Renal pelvis (tissue), 12 donors: ENCODE data around the gene TCHHL1. TPM values are rescaled to one million over a fixed set of nuclear protein-coding genes. Genes with fewer than 3 reads are reported as not detected.

ENCODE experiments used
- DNase-seq: peaks from one replicate; pipeline ENCODE4 v3.0.0-alpha.2; 2013
- long read RNA-seq, 16 experiments: transcript quantifications; one replicate each; lab custom pipeline, GENCODE V29; 2026
- polyA plus RNA-seq, 3 donors: library from polyadenylated mRNA; unstranded; fragments of 120-200 nt; gene quantifications; one replicate each; pipeline ENCODE4 v1.2.1, GENCODE V29; 2013; ENCODE audit not compliant: insufficient read length in 3 of 3

Gene TCHHL1
- not detected for polyA plus RNA-seq
- long read RNA-seq, donor 1, result 0 reads
- long read RNA-seq, donor 2, result 0 reads
- long read RNA-seq, donor 3, result 0 reads
- long read RNA-seq, donor 4, result 0 reads
- long read RNA-seq, donor 5, result 0 reads
- long read RNA-seq, donor 6, result 0 reads
- long read RNA-seq, donor 7, result 0 reads
- long read RNA-seq, donor 8, result 0 reads
- long read RNA-seq, donor 9, result 0 reads
- long read RNA-seq, donor 10, result 0 reads
- long read RNA-seq, donor 11, result 0 reads
- long read RNA-seq, donor 12, result 0 reads
- long read RNA-seq, donor 13, result 0 reads
- long read RNA-seq, donor 14, result 0 reads
- long read RNA-seq, donor 15, result 0 reads
- long read RNA-seq, donor 16, result 0 reads

DNA sequence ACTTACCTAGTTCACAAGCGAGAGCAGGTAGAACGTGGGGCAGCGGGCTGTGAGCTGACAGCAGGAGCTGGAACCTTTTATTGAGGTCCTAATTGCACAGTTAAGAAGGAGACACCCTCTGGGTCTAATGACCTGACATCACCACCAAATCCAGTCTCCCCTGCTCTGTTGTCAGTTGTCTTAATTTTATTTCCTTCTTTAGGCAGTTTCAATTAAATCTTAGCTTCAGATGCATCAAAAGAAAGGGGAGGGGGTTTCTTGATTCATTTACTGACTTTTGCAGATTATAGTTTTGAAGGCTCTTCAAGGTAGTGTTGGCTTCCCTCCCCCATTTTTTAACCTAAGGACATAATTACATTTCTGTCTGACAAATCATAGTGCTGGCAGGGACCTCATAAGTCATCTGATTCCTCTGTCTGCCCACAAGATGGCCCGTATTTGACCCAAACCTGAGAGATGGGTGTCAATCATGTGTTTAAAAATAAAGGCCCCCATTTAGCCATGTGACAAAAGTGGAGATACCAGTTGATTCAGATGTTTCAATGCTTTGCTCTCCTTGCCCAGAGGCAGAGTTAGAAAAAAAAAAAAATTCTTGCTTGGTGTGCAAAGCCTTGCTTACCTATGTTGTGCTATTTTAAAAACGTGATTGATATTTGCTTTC is at the start of gene TCHHL1:
TCHHL1 (minus strand) TSS at position 51 of the 661 bp plus-strand sequence. CDS start 921 bp downstream, outside the sequence.
- no peak for DNase-seq

DNA sequence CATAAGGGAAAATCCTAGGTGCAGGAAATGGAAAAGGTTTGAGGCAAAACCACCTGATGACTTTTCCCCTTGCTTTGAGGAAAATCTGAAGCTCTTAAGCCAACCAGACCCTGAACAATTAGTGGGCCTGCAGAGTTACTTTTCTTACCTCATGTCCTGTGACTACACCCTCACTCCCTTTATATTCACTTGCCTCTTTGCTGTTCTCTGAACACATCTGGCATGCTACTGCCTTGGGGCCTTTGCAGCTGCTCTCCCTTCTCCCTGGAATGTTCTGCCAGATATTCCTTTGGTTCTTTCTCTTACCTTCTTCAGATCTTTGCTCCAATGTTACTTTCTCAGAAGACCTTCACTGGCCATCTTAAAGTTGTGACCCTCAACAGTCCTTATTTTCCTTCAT is 48.4 kb upstream of the TCHHL1 start:
- DNase-seq, result no peak

DNA sequence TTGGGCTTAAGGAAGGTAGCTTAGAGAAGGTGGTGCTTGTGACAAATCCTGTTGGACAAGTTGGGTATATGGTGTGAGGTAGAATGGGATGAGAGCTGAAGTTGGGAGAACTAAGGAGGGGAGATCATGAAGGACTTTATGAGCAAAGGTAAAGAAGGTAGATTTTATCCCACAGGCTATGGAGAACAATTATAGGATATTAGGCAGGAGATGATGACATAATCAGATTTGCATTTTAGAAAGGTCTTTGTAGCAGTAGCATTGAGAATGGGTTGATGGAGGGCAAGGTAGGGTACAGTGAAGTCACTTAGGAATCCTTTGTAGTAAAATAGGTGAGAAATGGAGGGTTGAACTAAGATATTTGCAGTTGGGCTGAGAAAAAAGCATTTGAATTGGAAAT is 41.3 kb upstream of the TCHHL1 start:
- no peak for DNase-seq

DNA sequence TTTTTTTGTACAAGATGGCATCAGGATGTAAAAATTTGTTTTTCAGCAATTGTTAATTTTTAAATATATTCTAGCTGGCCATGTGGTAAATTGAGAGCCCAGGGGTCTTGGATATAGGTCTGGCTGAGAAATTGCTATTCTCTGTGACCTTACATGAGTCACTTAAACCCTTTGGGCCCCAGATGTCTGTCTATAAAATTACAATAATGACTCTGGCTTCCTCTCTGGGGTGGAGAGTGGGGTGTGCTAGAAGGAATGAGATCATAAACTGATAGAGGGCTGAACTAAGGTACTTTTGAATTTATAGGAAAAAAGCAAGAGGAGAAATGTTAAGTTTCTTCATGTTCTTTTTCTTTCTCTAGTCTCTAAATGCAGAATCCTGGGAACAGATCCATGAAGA is 38.8 kb upstream of the TCHHL1 start:
- DNase-seq, result no peak

DNA sequence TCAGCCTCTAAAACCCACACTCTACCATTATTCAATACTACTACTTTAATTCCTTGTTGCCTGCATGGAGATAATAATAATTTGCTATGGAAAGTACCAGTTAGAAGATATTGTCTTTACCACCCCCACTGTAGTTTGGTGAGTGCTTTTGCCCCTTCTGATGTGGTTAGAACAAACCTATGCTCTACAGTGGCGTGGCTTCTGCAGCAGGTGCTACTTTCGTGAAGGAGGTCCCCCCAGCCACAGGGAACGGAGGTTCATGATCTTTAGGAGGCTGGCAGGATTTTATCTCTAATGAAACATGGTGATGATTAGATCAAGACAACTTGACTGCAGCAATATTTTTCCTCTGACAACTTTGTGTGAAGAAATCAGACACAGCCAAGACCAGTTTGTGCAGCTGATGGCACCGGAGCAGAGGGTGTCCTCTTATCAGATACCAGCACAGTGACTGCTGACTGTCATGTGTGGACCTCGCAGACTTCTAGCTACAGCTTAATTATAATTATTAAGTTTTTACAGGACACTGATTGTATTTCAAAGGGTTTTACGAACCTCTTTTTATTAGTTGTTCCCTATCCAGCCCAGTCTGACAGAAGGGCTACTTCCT is 37.1 kb upstream of the TCHHL1 start:
- no peak for DNase-seq

DNA sequence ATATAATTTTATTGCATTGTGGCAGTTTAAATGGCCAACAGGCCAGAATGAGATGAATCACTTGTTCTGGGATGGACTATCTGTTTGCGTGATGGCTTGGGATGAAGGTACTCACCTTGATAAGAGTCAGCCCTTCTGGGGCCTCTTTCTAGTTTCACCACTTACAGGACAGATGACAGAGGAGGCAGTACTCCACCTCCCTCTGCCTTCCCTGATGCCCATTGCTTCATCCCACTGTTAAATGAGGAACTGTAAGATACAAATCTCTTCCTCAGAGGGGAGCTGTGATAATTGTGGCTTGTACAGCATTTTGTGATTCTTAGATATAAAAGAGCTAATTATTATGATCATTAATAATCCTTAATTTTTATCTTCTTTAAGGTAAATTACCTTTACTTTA is 30.1 kb upstream of the TCHHL1 start:
- DNase-seq, result no peak

DNA sequence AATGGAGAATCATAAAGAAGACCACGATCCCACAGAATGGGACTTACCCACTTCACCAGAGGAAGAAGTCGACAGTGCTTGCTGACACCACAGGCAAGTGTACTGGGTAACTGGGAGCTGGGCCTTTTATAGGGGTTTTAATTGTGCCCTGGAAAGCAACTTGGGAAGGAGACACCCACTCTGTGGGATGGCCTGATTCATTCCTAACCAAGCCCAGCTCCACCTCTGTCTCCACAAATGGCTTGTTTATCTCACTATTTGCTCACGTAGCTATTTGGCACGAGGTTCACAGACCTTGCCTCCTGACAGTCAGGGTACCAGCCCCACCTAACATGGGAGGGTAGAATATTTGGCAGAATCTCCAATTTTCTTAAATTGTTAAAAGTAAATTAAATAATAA is 26.5 kb upstream of the TCHHL1 start, which contains the start of gene TCHH:
TCHH (minus strand) TSS at position 101 of the 400 bp plus-strand sequence. CDS start 1,364 bp downstream, outside the sequence.
- DNase-seq, result no peak

DNA sequence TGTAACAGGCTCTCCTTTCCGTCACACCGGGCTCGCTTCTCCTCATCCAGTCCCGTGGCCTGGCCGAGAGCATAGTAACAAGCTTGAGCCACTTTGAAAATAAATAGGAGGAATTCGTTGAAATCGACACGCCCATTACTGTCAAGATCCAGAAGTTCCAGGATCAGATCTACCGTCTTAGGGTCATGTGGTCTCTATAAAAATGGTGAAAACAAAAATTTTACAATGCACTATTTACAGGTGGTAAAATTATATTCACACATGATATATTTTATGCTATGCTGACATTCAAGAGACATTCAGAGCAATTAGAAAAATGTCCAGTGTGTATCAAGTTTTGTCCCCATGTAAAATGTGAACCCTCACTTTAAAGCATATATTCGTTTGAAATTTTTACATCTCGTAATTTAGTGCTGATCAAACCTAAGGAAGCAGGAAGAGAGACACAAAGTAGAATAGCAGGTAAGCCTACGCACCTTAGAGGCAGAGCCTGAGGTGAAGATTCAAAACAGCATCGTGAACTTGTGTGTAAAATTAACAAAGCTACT is 24.1 kb upstream of the TCHHL1 start:
- DNase-seq, result peak; percentile 11

DNA sequence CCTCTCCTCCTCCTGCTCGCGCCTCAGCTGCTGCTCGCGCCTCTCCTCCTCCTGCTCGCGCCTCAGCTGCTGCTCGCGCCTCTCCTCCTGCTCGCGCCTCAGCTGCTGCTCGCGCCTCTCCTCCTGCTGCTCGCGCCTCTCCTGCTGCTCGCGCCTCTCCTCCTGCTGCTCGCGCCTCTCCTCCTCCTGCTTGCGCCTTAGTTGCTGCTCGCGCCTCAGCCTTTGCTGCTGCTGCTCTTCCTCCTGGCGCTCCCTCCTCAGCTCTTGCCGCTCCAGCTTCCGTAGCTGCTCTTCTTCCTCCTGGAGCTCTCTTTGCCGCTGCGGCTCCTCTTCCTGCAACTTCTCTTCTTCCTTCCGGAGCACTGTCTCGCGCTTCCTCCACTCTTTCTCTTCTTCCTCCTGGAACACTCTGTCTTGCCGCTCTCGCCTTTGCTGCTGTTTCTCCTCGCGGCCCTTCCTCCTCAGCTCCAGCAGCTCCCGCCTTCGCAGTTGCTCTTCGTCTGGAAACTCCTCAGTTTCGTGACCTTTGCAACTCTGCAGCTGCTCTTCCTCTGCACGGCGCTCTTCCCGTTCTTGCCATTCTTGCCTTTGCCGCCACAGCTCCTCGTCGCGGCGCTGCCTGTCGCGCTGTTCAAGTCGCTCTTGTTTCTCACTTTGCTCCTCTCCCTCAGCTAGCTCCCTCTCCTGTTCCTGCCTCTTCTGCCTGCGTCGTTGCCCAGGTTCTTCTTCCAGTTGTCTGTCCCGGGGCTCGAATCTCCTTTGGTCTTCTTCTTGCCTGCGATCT is 23.4 kb upstream of the TCHHL1 start:
- DNase-seq, result peak; percentile 20

DNA sequence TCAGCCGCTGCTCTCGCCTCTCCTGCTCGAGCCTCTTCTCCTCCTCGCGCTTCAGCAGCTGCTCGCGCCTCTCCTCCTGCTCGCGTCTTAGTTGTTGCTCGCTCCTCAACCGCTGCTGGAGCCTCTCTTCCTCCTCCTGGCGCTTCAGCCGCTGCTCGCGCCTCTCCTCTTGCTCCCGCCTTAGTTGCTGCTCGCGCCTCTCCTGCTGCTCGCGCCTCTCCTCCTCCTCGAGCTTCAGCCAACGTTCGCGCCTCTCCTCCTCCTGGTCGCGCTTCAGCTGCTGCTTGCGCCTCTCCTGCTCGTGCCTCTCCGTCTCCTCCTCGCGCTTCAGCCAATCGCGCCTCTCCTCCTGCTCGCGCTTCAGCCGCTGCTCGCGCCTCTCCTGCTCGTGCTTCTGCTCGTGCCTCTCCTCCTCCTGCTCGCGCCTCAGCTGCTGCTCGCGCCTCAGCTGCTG is 22.7 kb upstream of the TCHHL1 start:
- peak; percentile 38 for DNase-seq

DNA sequence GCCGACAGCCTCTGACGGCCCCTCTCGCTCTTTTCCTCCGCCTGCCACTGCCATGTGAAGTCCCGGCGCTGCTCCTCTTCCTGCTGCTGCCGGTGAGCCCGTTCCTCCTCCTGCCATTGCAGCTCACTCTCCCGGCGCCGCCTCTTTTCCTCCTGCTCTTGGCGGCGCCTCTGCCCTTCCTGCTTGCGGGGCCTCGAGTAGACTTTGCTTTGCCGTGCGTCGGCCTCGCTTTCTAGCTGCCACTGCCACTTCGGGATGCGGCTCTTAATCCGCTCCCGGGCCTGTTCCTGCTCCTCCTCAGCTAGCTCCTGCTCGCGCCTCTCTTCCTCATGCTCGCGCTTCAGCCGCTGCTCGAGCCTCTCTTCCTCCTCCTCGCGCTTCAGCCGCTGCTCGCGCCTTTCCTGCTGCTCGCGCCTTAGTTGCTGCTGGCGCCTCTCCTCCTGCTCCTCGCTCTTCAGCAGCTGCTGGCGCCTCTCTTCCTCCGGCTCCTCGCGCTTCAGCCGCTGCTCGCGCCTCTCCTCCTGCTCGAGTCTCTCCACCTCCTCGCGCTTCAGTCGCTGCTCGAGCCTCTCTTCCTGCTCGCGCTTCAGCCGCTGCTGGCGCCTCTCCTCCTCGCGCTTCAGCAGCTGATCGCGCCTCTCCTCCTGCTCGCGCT is 22.1 kb upstream of the TCHHL1 start:
- peak; percentile 37 for DNase-seq

DNA sequence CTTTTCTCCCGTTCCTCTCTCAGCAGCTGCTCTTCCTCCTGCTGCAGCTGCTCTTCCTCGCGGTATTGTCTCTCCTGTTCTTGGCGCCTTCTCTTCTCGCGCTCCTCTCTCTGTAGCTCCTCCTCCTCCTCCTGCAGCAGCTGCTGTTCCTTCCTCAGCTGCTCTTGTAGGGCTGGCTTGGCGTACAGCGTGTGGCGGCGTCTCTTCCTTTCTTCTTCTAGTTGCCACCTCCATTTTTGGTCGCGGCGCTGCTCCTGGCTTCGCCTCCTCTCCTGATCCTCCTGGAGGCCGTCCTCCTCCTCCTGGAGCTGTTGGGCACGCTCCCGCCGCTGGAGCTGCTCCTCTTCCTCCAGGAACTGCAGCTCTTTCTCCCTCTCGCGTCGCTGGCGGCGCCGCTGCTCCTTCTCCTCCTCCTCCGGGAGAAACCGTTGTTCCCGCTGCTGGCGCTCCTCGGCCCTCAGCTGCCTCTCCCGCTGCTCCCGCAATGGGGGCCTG is 21.5 kb upstream of the TCHHL1 start:
- DNase-seq, result peak; percentile 19

DNA sequence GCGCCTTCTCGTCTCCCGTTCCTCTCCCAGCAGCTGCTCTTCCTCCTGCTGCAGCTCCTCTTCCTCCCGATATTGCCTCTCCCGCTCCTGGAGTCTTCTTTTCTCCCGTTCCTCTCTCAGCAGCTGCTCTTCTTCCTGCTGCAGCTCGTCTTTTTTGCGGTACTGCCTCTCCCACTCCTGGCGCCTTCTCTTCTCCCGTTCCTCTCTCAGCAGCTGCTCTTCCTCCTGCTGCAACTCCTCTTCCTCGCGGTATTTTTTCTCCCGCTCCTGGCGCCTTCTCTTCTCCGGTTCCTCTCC is 21.1 kb upstream of the TCHHL1 start:
- no peak for DNase-seq

DNA sequence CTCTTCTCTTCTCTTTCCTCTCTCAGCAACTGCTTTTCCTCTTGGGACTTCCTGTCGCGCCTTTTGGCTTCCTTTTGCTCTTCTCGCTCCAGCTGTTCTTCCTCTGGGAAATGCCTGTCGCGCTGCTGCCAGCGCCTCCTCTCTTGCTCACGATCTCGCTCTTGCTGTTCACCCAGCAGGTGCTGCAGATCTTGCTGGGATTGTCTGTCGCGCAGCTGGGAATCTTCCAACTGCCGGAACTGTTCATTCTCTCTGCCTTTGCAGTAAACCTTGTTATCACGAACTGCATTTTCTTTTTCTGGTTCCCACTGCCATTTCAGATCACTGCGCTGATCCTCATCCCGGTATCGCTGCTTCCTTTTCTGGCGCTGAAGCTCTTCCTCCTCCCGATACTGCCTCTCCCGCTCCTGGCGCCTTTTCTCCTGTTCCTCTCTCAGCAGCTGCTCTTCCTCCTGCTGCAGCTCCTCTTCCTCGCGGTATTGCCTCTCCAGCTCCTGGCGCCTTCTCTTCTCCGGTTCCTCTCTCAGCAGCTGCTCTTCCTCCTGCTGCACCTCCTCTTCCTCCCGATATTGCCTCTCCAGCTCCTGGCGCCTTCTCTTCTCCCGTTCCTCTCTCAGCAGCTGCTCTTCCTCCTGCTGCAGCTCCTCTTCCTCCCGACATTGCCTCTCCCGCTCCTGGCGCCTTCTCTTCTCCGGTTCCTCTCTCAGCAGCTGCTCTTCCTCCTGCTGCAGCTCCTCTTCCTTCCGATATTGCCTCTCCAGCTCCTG is 20.6 kb upstream of the TCHHL1 start:
- peak; percentile 20 for DNase-seq

DNA sequence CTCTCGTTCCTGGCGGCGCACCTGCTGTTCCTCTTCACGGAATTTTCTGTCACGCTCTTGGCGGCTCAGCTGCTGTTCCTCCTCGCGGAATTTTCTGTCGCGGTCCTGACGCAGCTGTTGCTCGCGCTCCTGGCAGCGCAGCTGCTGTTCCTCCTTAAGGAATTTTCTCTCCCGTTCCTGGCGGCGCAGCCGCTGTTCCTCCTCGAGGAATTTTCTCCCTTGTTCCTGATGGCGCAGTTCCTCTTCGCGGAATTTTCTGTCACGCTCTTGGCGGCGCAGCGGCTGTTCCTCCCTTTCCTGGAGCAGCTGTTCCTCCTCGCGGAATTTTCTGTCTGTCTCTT is 20.0 kb upstream of the TCHHL1 start:
- no peak for DNase-seq

DNA sequence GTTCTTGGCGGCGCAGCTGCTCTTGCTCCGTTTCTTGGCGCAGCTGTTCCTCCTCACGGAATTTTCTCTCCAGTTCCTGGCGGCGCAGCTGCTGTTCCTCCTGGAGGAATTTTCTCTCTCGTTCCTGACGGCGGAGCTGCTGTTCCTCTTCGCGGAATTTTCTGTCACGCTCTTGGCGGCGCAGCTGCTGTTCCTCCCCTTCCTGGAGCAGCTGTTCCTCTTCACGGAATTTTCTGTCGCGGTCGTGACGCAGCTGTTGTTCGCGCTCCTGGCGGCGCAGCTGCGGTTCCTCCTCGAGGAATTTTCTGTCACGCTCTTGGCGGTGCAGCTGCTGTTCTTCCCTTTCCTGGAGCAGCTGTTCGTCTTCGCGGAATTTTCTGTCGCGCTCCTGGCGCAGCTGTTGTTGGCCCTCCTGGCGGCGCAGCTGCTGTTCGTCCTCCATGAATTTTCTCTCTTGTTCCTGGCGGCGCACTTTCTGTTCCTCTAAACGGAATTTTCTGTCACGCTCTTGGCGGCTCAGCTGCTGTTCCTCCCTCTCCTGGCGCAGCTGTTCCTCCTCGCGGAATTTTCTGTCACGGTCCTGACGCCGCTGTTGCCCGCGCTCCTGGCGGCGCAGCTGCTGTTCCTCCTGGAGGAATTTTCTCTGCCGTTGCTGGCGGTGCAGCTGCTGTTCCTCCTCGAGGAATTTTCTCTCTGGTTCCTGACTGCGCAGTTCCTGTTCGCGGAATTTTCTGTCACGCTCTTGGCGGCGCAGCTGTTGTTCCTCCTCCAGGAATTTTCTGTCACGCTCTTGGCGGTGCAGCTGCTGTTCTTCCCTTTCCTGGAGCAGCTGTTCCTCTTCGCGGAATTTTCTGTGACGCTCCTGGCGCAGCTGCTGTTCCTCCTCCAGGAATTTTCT is 19.4 kb upstream of the TCHHL1 start:
- DNase-seq, result peak; percentile 20

DNA sequence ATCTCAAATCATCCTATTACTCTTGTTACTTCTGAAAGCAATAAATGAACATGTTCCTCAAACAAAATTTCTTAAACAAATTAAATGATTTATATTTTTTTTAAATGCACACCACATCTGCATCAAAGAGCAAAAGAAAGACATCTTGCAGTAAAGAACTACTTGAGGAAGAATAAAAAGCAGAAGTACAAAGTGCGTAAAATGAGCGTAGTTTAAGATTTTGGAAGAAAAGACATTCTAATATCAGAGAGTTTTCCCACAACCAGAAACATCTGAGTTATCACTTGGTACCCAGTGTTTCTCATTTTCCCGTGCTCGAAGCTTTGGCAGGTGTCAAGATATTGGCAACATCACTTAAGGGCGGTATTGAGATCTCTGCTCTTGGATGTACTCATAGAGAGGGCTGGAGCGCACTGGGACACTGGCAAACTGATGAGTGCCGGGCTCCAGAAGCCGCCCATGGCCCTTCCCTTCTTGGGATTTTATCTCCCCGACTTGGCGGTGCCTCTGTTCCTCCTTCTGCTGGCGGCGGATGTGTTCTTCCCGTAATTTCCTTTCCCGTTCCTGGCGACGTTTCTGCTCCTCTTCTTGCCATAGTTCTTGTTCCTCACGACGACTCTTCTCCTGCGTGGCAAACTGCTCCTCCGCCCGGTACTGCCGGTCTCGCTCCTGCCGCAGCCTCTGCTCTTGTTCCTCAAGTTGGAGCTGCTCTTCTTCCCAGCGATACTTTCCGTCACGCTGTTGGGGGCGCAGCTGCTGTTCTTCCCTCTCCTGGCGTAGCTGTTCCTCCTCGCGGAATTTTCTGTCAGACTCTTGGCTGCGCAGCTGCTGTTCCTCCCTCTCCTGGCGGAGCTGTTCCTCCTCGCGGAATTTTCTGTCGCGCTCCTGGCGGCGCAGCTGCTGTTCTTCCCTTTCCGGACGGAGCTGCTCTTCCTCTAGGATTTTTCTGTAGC is 18.4 kb upstream of the TCHHL1 start:
- DNase-seq, result no peak

DNA sequence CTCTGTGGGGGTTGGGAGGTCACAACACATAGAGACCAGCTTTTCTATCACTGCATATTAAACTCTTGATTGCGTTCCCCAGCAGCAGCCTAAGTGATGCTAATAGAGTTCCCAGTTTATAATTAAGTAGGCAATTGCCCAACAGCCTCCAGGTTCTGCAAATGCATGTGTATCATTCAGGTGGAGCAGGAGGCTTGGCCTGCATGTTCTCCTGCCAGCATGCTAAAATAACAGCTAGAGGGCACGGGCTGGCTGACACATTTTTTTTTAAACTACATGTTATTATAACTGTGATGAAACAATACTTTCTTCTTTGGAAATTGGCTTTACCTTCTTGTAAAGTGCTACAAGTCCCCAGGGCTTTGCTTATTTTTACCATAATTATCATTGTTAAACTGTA is 16.0 kb upstream of the TCHHL1 start:
- no peak for DNase-seq
